Epidermal melanocyte (primary cell): ENCODE measurements around the gene ZBTB7C.

Experiments used
- DNase-seq: peaks from one replicate; pipeline ENCODE4 v3.0.0; 2011; ENCODE audit warnings: low spot score; ENCODE audit not compliant: insufficient read length

ZBTB7C gene

GRCh38 chr18:47978141-47978540, 431.0 kb downstream of the ZBTB7C start:
- no peak for DNase-seq
